HCT116 (cell line): ENCODE data around the gene UTS2B. TPM values are rescaled to one million over a fixed set of nuclear protein-coding genes. Genes with fewer than 3 reads are reported as not detected.

Source experiments
- ATAC-seq: fragments of 200-7000 bp; cut with Tn5 transposase; 2 replicates; pipeline ENCODE4 v1.9.1; 2020; ENCODE audit warnings: mild to moderate bottlenecking, moderate library complexity
- BruUV-seq: library from RNA; stranded (reverse); fragments of 400-500 nt; replicated peaks from 2 replicates; lab custom pipeline; 2021; lab: Mats Ljungman, UMichigan
- CTCF ChIA-PET: fragments of 300-600 bp; sonication (Branson Sonifier 250); formaldehyde crosslinking; loops from one replicate; lab custom pipeline; 2021; ENCODE audit warnings: antibody characterized with exemption; lab: Charles Lee
- POLR2A ChIA-PET: fragments of 300-600, 350-600 bp; sonication (Branson Sonifier 250); formaldehyde crosslinking; loops from one replicate; lab custom pipeline; 2021; ENCODE audit warnings: antibody characterized with exemption; lab: Charles Lee
- RAD21 ChIA-PET, 2 experiments: fragments of 300-600 bp; sonication (Branson Sonifier 250); formaldehyde crosslinking; loops; one replicate each; lab custom pipeline; 2023; ENCODE audit warnings: low total read pairs in 2 of 2; ENCODE audit not compliant: uncharacterized antibody in 2 of 2, unreplicated experiment in 2 of 2, low non-redundant PET in 1 of 2; lab: Charles Lee
- DNase-seq: peaks from one replicate; pipeline ENCODE4 v3.0.0-alpha.2; 2010; ENCODE audit warnings: low read depth, low spot score
- H2AFZ ChIP-seq: fragments of 200-600 bp; shearing (Covaris generic), sonication (generic); 2 replicates; pipeline ENCODE4 v1.6.1; 2017; ENCODE audit warnings: low read depth, mixed run types, mixed read lengths, antibody characterized with exemption, low read length; ENCODE audit not compliant: poor library complexity, severe bottlenecking
- H3K27ac ChIP-seq: 2 replicates; pipeline ENCODE4 v1.5.1; 2012; ENCODE audit warnings: low read depth, low read length
- H3K27me3 ChIP-seq: fragments of 200-600 bp; sonication (generic); 2 replicates; pipeline ENCODE4 v1.6.1; 2016; ENCODE audit warnings: mixed run types, low read length, mixed read lengths; ENCODE audit not compliant: insufficient read depth
- H3K36me3 ChIP-seq, 2 experiments: fragments of 200-500 bp in 1 of 2; fragments of 200-600 bp in 1 of 2; sonication (Bioruptor generic) in 1 of 2; sonication (generic) in 1 of 2; 2 replicates each; pipeline versions ENCODE4 v1.5.1 to v1.6.1; 2014 to 2016; ENCODE audit warnings: low read length in 2 of 2, inconsistent platforms in 1 of 2, mixed read lengths in 1 of 2, mixed run types in 1 of 2; ENCODE audit not compliant: insufficient read depth in 2 of 2, control insufficient read depth in 1 of 2
- H3K4me1 ChIP-seq, 2 experiments: fragments of 200-600 bp in 1 of 2; sonication (generic) in 1 of 2; 2 replicates each; pipeline versions ENCODE4 v1.5.1 to v1.6.1; 2012 to 2017; ENCODE audit warnings: low read length in 2 of 2, inconsistent platforms in 1 of 2, mild to moderate bottlenecking in 1 of 2, mixed read lengths in 1 of 2, mixed run types in 1 of 2, moderate library complexity in 1 of 2; ENCODE audit not compliant: insufficient read depth in 2 of 2, control insufficient read depth in 1 of 2
- H3K4me2 ChIP-seq: fragments of 200-600 bp; sonication (generic); 2 replicates; pipeline ENCODE4 v1.6.1; 2017; ENCODE audit warnings: mixed run types, low read length, mixed read lengths
- H3K4me3 ChIP-seq, 2 experiments: fragments of 200-600 bp in 1 of 2; sonication (generic) in 1 of 2; replicated peaks in 1 of 2; 2 replicates each; pipeline ENCODE4 v1.5.1; 2011 to 2016; ENCODE audit warnings: low read length in 2 of 2, control low read depth in 1 of 2, low read depth in 1 of 2, mild to moderate bottlenecking in 1 of 2, mixed read lengths in 1 of 2, mixed run types in 1 of 2
- H3K79me2 ChIP-seq: fragments of 200-600 bp; sonication (generic); 2 replicates; pipeline ENCODE4 v1.6.1; 2017; ENCODE audit warnings: mild to moderate bottlenecking, mixed run types, low read length, moderate library complexity, mixed read lengths; ENCODE audit not compliant: insufficient read depth
- H3K9ac ChIP-seq: fragments of 200-600 bp; sonication (generic); 2 replicates; pipeline ENCODE4 v1.6.1; 2016; ENCODE audit warnings: low read length, mixed read lengths
- H3K9me2 ChIP-seq: fragments of 200-600 bp; sonication (generic), shearing (Covaris generic); 2 replicates; pipeline ENCODE4 v1.6.1; 2017; ENCODE audit warnings: mixed run types, mild to moderate bottlenecking, moderate library complexity; ENCODE audit not compliant: insufficient read depth
- H3K9me3 ChIP-seq, 2 experiments: fragments of 200-500 bp in 1 of 2; fragments of 200-600 bp in 1 of 2; sonication (Bioruptor generic) in 1 of 2; sonication (generic) in 1 of 2; 2 replicates each; pipeline ENCODE4 v1.6.1; 2014 to 2017; ENCODE audit warnings: low read length in 2 of 2, mixed read lengths in 2 of 2, inconsistent platforms in 1 of 2, low read depth in 1 of 2, mild to moderate bottlenecking in 1 of 2, mixed run types in 1 of 2, moderate library complexity in 1 of 2; ENCODE audit not compliant: control insufficient read depth in 1 of 2, insufficient read depth in 1 of 2
- H4K20me1 ChIP-seq: fragments of 200-600 bp; sonication (generic), shearing (Covaris generic); 2 replicates; pipeline ENCODE4 v1.6.1; 2017; ENCODE audit warnings: mixed run types, mild to moderate bottlenecking, moderate library complexity; ENCODE audit not compliant: insufficient read depth
- CBX3 ChIP-seq: IDR thresholded peaks from 2 replicates; pipeline ENCODE4 v1.6.1; 2012; ENCODE audit warnings: low read depth
- EZH2phosphoT487 ChIP-seq: fragments of 200-600 bp; IDR thresholded peaks from 2 replicates; pipeline ENCODE4 v1.6.1; 2018; ENCODE audit warnings: antibody characterized with exemption, borderline replicate concordance
- RAD21 ChIP-seq: IDR thresholded peaks from 2 replicates; pipeline ENCODE4 v1.6.1; 2012; ENCODE audit warnings: low read depth, mild to moderate bottlenecking
- SIN3A ChIP-seq: IDR thresholded peaks from 2 replicates; pipeline ENCODE4 v1.6.1; 2012; ENCODE audit warnings: low read depth
- SP1 ChIP-seq: IDR thresholded peaks from 2 replicates; pipeline ENCODE4 v1.6.1; 2012; ENCODE audit warnings: low read depth
- intact Hi-C: fragments of 100-400 bp; cut with micrococcal nuclease; formaldehyde crosslinking; loops from 2 replicates; pipeline ENCODE4 v1.10.0; 2022
- total RNA-seq: library from RNA; stranded (reverse); gene quantifications from one replicate; pipeline ENCODE4 v1.2.1, GENCODE V29; 2021; ENCODE audit not compliant: unreplicated experiment
- TF ChIP-seq, protein P1 (sequence below): IDR thresholded peaks from 2 replicates; pipeline ENCODE4 v1.6.1; 2012; ENCODE audit warnings: low read depth
- TF ChIP-seq, protein P2 (sequence below): IDR thresholded peaks from 2 replicates; pipeline ENCODE4 v1.6.1; 2011; ENCODE audit warnings: mild to moderate bottlenecking, low read length, moderate library complexity; ENCODE audit not compliant: insufficient replicate concordance; ENCODE audit errors: extremely low read depth
- TF ChIP-seq, protein P3 (sequence below), 3 experiments: fragments of 200-600 bp in 1 of 3; sonication (generic) in 1 of 3; IDR thresholded peaks in 2 of 3; conservative IDR thresholded peaks in 1 of 3; 2 replicates each; pipeline ENCODE4 v1.5.1; 2012 to 2017; ENCODE audit warnings: low read depth in 2 of 3, low read length in 2 of 3, antibody characterized with exemption in 1 of 3, borderline replicate concordance in 1 of 3, control low read depth in 1 of 3, mild to moderate bottlenecking in 1 of 3, mixed read lengths in 1 of 3, mixed run types in 1 of 3, moderate library complexity in 1 of 3; ENCODE audit not compliant: insufficient read depth in 1 of 3

The UTS2B gene
- total RNA-seq, 1 experiment from 2014 or later: 0.59 TPM

DNA sequence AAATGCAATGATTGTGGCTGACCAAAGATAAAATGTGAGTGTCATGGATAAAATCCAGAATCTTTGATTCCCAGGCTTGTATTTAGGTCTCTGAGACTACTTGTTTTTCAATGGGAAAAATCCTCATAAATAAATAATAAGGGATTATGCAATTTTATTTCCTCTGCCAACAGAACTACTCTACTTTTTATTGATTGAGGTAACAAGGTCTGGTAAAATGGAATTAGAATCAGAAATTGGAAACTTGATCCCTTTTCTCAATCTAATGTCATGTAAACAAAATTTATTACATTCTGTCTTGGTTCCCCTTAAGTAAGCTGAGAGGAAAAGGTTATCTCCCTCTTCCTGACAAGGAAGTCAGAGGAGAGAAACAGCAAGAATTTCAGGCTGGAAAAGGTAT, 49.4 kb downstream of the UTS2B start (continued):
- TF ChIP-seq, protein P1, sequence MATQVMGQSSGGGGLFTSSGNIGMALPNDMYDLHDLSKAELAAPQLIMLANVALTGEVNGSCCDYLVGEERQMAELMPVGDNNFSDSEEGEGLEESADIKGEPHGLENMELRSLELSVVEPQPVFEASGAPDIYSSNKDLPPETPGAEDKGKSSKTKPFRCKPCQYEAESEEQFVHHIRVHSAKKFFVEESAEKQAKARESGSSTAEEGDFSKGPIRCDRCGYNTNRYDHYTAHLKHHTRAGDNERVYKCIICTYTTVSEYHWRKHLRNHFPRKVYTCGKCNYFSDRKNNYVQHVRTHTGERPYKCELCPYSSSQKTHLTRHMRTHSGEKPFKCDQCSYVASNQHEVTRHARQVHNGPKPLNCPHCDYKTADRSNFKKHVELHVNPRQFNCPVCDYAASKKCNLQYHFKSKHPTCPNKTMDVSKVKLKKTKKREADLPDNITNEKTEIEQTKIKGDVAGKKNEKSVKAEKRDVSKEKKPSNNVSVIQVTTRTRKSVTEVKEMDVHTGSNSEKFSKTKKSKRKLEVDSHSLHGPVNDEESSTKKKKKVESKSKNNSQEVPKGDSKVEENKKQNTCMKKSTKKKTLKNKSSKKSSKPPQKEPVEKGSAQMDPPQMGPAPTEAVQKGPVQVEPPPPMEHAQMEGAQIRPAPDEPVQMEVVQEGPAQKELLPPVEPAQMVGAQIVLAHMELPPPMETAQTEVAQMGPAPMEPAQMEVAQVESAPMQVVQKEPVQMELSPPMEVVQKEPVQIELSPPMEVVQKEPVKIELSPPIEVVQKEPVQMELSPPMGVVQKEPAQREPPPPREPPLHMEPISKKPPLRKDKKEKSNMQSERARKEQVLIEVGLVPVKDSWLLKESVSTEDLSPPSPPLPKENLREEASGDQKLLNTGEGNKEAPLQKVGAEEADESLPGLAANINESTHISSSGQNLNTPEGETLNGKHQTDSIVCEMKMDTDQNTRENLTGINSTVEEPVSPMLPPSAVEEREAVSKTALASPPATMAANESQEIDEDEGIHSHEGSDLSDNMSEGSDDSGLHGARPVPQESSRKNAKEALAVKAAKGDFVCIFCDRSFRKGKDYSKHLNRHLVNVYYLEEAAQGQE: no peak

DNA sequence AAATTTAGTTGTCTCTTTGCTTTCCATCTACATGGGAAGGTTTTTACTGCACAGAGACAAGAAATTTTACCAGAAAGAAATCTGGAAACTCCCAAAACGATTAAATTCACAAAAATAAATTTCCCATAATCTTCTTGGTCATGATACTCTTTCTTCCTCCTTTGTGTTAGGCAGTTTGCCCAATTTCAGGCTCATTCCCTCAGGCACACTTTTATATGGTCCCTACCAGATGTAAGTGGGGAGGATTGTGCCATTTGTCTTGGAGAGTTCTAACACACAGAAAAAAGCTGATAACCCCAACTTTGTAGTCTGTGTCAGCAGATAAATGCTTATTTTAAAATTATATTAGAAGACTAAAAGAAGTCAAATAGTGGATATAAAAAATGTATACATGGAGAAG, 50.2 kb downstream of the UTS2B start:
- H3K9me3 ChIP-seq: no peaks in the 10 kb centered on the region
- no peaks in the 10 kb centered on the region for H3K79me2 ChIP-seq
- H3K36me3 ChIP-seq: no peaks in the 10 kb centered on the region
- ChIA-PET POLR2A (no interaction called here), RAD21 (no interaction called here), CTCF (no interaction called here)
- TF ChIP-seq, protein P2, sequence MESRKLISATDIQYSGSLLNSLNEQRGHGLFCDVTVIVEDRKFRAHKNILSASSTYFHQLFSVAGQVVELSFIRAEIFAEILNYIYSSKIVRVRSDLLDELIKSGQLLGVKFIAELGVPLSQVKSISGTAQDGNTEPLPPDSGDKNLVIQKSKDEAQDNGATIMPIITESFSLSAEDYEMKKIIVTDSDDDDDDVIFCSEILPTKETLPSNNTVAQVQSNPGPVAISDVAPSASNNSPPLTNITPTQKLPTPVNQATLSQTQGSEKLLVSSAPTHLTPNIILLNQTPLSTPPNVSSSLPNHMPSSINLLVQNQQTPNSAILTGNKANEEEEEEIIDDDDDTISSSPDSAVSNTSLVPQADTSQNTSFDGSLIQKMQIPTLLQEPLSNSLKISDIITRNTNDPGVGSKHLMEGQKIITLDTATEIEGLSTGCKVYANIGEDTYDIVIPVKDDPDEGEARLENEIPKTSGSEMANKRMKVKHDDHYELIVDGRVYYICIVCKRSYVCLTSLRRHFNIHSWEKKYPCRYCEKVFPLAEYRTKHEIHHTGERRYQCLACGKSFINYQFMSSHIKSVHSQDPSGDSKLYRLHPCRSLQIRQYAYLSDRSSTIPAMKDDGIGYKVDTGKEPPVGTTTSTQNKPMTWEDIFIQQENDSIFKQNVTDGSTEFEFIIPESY: no peak
- TF ChIP-seq SP1 (no peak), SIN3A (no peak), CBX3 (no peak), RAD21 (no peak), EZH2phosphoT487 (no peak)
- TF ChIP-seq, protein P3, sequence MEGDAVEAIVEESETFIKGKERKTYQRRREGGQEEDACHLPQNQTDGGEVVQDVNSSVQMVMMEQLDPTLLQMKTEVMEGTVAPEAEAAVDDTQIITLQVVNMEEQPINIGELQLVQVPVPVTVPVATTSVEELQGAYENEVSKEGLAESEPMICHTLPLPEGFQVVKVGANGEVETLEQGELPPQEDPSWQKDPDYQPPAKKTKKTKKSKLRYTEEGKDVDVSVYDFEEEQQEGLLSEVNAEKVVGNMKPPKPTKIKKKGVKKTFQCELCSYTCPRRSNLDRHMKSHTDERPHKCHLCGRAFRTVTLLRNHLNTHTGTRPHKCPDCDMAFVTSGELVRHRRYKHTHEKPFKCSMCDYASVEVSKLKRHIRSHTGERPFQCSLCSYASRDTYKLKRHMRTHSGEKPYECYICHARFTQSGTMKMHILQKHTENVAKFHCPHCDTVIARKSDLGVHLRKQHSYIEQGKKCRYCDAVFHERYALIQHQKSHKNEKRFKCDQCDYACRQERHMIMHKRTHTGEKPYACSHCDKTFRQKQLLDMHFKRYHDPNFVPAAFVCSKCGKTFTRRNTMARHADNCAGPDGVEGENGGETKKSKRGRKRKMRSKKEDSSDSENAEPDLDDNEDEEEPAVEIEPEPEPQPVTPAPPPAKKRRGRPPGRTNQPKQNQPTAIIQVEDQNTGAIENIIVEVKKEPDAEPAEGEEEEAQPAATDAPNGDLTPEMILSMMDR (IDR thresholded peaks at IDR 0.05 in 2 of 3, conservative IDR thresholded peaks at IDR 0.05 in 1 of 3; ENCODE audit: borderline replicate concordance in 1 of 3, insufficient read depth in 1 of 3, low read depth in 2 of 3, low read length in 2 of 3): no peak
- BruUV-seq: no TSS peak
- H4K20me1 ChIP-seq: no peaks in the 10 kb centered on the region
- no peak overlapping the region for H3K27ac ChIP-seq
- H3K4me3 ChIP-seq: no peak overlapping the region
- H3K4me2 ChIP-seq: no peak overlapping the region
- no peaks in the 10 kb centered on the region for H3K27me3 ChIP-seq
- peaks cover 0 to 3% of the 10 kb centered on the region in 2 experiments; a peak in 1 of 4 replicates for H3K4me1 ChIP-seq
- DNase-seq (no peak), ATAC-seq (no peak)
- H2AFZ ChIP-seq: peak overlapping the region; percentile 56
- H3K9me2 ChIP-seq: no peaks in the 10 kb centered on the region
- intact Hi-C loops: no loop called here
- H3K9ac ChIP-seq: no peak overlapping the region
